Activated T-helper 2 cell treated with anti-CD3 and anti-CD28 coated beads, Interferon-gamma antibody, Interleukin-2, Interleukin-4, amounts not matched to agents 10 μg/mL and 5 μg/mL and 100 μg/mL, durations not matched to agents 14 hours and 24 hours and 36 hours (primary cell): ENCODE results near the gene TSEN2. TPM values are rescaled to one million over a fixed set of nuclear protein-coding genes. Genes with fewer than 3 reads are reported as not detected.

Experiments
- DNase-seq: peaks from one replicate; pipeline ENCODE4 v3.0.0; 2021; ENCODE audit warnings: low spot score
- H3K27ac Mint-ChIP-seq: one replicate; pipeline ENCODE4 v1.8.0; 2021; ENCODE audit warnings: mixed read lengths
- H3K27me3 Mint-ChIP-seq: one replicate; pipeline ENCODE4 v1.8.0; 2021; ENCODE audit warnings: low read depth, mixed read lengths
- H3K36me3 Mint-ChIP-seq: one replicate; pipeline ENCODE4 v1.8.0; 2021; ENCODE audit warnings: low read depth, mixed read lengths
- H3K4me1 Mint-ChIP-seq: one replicate; pipeline ENCODE4 v1.8.0; 2021; ENCODE audit warnings: low read depth, mixed read lengths
- H3K4me3 Mint-ChIP-seq: one replicate; pipeline ENCODE4 v1.8.0; 2021; ENCODE audit warnings: low read depth, mild to moderate bottlenecking, moderate library complexity, mixed read lengths
- H3K9me3 Mint-ChIP-seq: one replicate; pipeline ENCODE4 v1.8.0; 2021; ENCODE audit warnings: mixed read lengths
- intact Hi-C: fragments of 100-400 bp; cut with micrococcal nuclease; formaldehyde crosslinking; loops from one replicate; pipeline ENCODE4 v1.15.1; 2023
- total RNA-seq: library from RNA; stranded (reverse); gene quantifications from 2 replicates; pipeline ENCODE4 v1.2.3, GENCODE V29; 2022

Gene TSEN2
- total RNA-seq, 1 donor from 2014 or later, result 23.6 TPM

DNA sequence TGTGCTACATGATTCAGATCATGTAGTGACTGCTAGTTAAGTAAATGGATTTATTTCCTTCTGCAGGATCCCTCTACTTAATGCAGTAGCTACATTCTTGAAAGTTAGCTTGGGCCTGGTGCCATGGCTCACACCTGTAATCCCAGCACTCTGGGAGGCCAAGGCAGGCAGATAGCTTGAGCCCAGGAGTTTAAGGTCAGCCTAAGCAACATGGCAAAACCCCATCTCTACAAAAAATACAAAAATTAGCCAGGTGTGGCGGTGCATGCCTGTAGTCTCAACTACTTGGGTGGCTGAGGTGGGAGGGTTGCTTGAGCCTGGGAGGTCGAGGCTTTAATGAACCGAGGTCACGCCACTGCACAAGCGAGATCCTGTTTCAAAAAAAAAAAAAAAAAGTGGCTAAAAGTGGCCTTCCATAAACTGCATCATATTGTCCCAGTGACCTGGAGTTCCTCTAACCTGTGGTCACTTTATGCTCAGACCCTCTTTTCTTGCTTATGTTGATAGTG is 22.0 kb downstream of the TSEN2 start:
- no peak for DNase-seq
- intact Hi-C loops, result no loop called here
- H3K9me3 Mint-ChIP-seq, result no peaks in the 10 kb centered on the region
- no peaks in the 10 kb centered on the region for H3K27me3 Mint-ChIP-seq
- peaks cover 36% of the 10 kb centered on the region for H3K36me3 Mint-ChIP-seq
- no peak overlapping the region for H3K4me3 Mint-ChIP-seq
- no peak overlapping the region for H3K27ac Mint-ChIP-seq
- H3K4me1 Mint-ChIP-seq, result no peaks in the 10 kb centered on the region

DNA sequence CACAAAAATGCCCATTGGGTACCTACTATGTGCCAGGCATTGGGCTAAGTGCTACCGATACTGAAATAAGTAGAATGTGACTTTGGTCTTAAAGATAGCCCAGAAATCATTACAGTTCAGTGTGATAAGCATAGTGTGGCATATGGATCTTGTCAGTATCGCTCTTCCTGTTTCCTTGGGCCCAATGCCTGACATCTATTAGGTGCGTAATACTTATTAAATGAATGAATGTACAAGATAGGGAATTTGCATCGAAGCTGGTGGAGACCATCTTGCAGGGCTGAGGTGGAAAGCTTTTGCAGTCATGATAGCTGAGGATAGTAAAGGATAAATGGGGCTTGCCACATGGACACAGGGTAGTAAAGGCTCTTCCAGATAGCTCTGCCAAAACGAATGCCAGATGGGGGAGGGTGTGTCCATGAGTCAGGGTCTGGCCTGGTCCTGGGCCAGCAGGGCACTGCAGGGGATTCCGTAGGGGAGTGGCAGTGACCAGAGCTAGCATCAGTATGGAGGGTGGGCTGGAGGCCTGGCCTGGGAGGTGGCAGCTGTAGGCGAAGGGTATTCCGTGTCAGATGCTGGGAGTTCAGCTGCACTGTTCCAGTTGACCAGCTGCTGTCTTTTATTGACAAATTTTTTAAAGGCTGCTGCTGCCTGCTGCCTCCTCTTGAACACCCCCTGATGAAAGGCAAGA is 23.5 kb downstream of the TSEN2 start:
- Mint-ChIP-seq H3K4me1 (no peaks in the 10 kb centered on the region), H3K27ac (no peak overlapping the region), H3K4me3 (no peak overlapping the region), H3K9me3 (no peaks in the 10 kb centered on the region), H3K36me3 (peaks cover 28% of the 10 kb centered on the region), H3K27me3 (no peaks in the 10 kb centered on the region)
- intact Hi-C loops, result no loop called here
- DNase-seq, result no peak

DNA sequence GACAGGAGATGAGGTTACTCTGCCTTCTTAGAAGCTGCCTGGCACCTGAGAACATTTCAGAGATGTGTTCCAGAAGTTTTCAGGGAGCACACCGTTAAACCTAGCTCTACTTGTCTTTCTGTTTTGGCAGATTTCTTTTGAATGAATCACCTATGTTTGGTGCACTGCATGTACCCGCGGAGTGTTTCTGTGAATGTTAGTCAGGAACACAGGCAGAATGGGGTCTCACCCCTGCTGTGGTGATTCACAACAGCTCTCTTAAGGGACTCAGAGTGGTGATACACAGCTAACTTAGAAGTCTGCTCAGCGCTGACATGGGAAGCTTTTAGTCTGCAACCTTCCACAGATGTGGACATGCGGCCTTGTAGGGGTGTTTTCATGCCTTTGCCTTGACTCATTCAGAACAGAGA is 24.0 kb downstream of the TSEN2 start:
- no peak for DNase-seq
- Mint-ChIP-seq H3K9me3 (no peaks in the 10 kb centered on the region), H3K27me3 (no peaks in the 10 kb centered on the region), H3K36me3 (peaks cover 24% of the 10 kb centered on the region), H3K4me3 (no peak overlapping the region), H3K27ac (no peak overlapping the region), H3K4me1 (no peaks in the 10 kb centered on the region)
- intact Hi-C loops, result no loop called here

DNA sequence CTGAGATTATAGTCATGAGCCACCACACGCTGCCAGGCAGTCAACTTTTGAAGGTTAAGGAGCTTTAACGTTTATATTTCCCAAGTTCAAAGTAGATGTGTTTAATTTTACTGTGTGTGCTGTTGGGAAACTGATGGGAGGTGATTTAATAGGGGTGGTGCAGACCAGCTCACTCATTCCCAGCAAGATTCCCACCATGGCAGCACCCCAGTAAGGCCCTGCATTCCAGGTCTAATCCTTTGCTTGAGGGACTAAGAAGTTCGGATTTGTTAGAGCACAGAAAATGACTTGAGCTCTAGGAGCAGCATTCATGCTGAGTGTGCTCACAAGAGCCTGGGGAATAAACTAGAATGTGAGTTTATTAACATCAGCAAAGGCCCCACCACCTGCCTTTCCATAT is 25.2 kb downstream of the TSEN2 start:
- H3K4me3 Mint-ChIP-seq, result no peak overlapping the region
- H3K27ac Mint-ChIP-seq, result no peak overlapping the region
- no peaks in the 10 kb centered on the region for H3K27me3 Mint-ChIP-seq
- no peaks in the 10 kb centered on the region for H3K4me1 Mint-ChIP-seq
- no peak for DNase-seq
- intact Hi-C loops, result no loop called here
- H3K36me3 Mint-ChIP-seq, result peaks cover 12% of the 10 kb centered on the region
- H3K9me3 Mint-ChIP-seq, result no peaks in the 10 kb centered on the region

DNA sequence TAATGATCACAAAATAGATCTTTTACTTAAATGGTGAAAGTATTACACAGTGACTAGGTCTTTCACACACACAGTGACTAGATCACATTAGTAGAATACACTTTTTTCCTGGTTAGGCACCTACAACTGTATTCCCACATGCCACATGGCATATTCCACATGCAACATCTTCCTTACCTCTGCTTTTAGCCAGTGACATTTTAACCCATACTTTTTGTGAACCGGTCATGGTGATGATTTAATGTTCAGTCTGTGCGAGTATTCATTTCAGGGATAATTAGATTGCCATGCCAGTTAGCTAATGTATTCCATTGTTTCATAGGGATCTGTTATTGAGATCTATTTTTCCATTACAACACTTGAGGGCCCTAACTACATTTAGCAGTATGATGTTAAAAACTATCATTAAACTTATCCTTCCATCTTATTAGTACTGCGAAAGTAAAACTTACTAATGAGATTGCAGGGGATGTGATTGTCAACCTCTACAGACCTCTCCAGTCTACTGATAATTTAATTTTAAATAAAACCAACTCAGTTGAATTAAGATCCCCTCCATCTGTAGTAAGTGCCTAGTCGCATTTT is 28.3 kb downstream of the TSEN2 start:
- no peaks in the 10 kb centered on the region for H3K4me1 Mint-ChIP-seq
- no peak for DNase-seq
- H3K27ac Mint-ChIP-seq, result no peak overlapping the region
- no peaks in the 10 kb centered on the region for H3K9me3 Mint-ChIP-seq
- no peaks in the 10 kb centered on the region for H3K27me3 Mint-ChIP-seq
- intact Hi-C loops, result no loop called here
- H3K4me3 Mint-ChIP-seq, result no peak overlapping the region
- peaks cover 3% of the 10 kb centered on the region for H3K36me3 Mint-ChIP-seq

DNA sequence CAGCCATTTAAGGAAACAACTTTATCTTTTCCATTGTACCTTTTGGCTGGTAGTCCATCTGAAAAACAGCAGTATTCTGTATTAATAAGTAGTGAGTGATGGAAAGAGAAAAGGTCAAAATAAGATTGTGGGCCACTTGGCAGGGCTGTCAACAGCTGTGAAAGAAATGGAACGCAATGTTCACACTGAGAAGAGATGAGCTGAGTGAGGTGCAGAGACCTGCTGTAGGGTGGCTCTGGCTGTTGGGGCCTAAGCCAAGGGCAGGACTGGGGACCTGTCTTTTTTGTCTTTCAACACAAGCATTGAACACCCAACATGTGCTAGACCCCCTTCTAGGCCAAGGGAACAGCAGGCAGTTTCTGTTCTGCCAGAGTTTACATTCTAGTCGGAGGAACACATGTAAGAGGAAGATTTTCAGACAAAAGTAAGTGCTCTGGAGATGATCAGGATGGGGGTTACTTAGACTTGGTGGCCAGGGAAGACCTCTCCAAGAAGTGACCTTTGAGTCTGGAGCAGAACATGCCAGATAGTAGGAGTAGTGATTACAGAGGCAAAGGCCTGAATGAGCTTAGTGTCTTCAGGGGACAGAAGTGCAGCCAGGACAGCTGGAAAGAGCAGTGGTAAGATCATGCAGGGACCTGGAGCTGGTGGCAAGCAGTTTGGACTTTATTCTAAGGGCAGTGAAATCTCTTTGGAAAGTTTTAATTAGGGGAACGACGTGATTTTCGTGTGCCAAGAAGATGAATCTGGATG is 29.6 kb downstream of the TSEN2 start:
- DNase-seq, result no peak
- Mint-ChIP-seq H3K4me3 (no peak overlapping the region), H3K9me3 (no peaks in the 10 kb centered on the region), H3K27me3 (no peaks in the 10 kb centered on the region), H3K27ac (no peak overlapping the region), H3K4me1 (no peaks in the 10 kb centered on the region), H3K36me3 (peaks cover 4% of the 10 kb centered on the region)
- intact Hi-C loops, result no loop called here

DNA sequence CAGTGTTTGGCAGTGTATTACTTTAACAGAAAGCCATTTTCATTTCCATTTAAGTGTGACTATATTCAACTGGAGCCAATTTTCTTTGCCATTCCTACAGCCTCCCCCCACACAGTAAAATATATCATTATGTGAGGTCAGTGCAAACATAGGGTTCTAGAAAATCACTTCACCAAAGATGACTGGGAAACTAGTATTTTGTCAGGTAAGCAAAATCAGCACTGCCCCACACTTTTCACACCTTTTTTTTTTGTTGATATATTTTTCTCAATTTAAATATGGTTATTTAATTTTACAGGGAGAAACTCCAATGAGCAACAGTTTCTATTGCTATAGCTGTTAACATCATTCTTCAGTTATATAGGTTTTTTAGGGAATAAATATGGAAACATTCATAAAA is 31.4 kb downstream of the TSEN2 start:
- Mint-ChIP-seq H3K9me3 (no peaks in the 10 kb centered on the region), H3K4me1 (no peaks in the 10 kb centered on the region), H3K27me3 (no peaks in the 10 kb centered on the region), H3K36me3 (peaks cover 9% of the 10 kb centered on the region), H3K27ac (no peak overlapping the region), H3K4me3 (no peak overlapping the region)
- DNase-seq, result no peak
- intact Hi-C loops, result no loop called here

DNA sequence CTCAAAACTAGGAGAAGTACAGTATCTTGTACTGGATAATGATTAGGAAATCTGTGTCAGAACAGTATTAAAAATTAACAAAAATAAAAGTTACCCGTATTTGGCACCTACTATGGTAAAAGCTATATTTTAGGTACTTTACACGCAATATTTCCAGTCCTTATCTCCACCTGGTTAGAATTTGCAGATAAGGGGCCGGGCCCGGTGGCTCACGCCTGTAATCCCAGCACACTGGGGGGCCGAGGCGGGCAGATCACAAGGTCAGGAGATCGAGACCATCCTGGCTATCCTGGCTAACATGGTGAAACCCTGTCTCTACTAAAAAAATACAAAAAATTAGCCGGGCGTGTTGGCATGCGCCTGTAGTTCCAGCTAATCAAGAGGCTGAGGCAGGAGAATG is 32.6 kb downstream of the TSEN2 start:
- no peaks in the 10 kb centered on the region for H3K9me3 Mint-ChIP-seq
- no peak for DNase-seq
- H3K4me3 Mint-ChIP-seq, result no peak overlapping the region
- H3K36me3 Mint-ChIP-seq, result peaks cover 16% of the 10 kb centered on the region
- no peak overlapping the region for H3K27ac Mint-ChIP-seq
- H3K27me3 Mint-ChIP-seq, result no peaks in the 10 kb centered on the region
- intact Hi-C loops, result no loop called here
- H3K4me1 Mint-ChIP-seq, result no peaks in the 10 kb centered on the region

DNA sequence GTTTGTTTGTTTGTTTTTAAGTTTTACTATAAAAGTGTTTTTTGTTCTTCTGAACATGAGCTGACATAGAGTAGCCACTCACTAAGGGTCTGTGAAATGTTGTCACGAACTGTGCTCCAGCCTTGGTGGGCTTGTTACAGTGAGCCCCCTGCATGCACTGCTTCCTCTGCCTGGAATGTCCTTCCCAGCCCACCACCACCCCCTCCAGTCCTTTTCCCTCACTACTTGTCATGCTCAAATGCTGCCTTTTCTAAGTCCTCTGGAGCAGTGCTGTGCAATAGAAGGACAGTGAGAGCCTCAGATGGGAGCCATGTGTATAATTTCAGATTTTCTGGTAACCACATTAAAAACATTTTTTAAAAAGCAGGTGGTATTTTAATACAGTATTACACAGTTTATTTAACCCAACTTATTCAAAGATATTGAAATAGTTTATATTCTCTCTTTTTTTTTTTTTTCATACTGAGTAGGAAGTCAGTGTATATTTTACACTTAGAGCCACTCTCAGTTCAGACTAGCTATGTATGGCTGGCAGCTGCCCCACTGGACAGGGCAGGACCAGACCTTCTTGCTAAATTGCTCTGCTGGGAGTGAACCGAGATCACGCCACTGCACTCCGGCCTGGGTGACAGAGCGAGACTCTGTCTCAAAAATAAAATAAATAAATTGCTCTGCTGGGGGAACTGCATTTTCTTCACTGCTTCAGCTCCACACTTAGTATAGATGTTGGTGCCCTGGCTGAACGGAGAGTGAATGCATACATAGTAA is 34.2 kb downstream of the TSEN2 start:
- Mint-ChIP-seq H3K27me3 (no peaks in the 10 kb centered on the region), H3K27ac (no peak overlapping the region), H3K9me3 (no peaks in the 10 kb centered on the region), H3K36me3 (peaks cover 16% of the 10 kb centered on the region), H3K4me3 (no peak overlapping the region), H3K4me1 (no peaks in the 10 kb centered on the region)
- no peak for DNase-seq
- intact Hi-C loops, result no loop called here

DNA sequence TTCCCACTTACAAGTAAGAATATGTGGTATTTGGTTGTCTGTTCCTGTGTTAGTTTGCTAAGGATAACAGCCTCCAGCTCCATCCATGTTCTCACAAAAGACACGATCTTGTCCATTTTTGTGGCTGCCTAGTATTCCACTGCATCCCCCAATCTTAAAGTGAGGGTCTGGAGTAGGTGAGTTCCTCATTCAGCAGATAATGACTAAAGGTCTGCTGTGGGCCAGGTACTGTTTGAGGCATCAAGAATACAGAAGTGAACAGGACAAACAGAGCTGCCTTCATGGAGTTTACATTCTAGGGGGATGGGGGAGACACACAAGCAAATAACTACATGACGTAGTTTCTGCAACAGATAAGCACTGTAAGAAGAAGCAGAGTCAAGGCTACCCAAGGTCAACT is 36.7 kb downstream of the TSEN2 start:
- intact Hi-C loops, result no loop called here
- Mint-ChIP-seq H3K9me3 (no peaks in the 10 kb centered on the region), H3K27me3 (no peaks in the 10 kb centered on the region), H3K36me3 (peaks cover 22% of the 10 kb centered on the region), H3K4me1 (no peaks in the 10 kb centered on the region), H3K4me3 (no peak overlapping the region), H3K27ac (no peak overlapping the region)
- DNase-seq, result no peak

DNA sequence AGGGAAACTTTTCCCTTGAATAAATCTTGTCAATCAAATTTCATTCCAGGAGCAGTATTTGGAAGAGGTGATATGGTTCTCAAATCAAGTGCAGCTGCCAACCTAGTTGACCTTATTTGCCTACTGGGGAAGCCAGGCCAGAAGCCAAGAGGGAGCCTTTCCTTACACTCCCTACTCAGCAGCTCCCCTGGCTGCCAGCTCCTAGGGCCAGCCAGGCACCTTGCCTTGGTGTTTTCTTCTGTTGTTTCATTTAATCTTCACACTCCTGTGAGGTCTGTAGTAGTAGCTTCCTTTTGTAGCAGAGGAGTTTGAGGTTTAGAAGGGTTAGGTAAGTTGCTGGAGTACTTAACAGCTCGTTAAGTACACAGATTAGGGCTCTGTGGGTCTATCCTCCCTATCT is 38.4 kb downstream of the TSEN2 start:
- no peaks in the 10 kb centered on the region for H3K27me3 Mint-ChIP-seq
- DNase-seq, result no peak
- H3K4me3 Mint-ChIP-seq, result no peak overlapping the region
- peaks cover 23% of the 10 kb centered on the region for H3K36me3 Mint-ChIP-seq
- H3K27ac Mint-ChIP-seq, result no peak overlapping the region
- no peaks in the 10 kb centered on the region for H3K9me3 Mint-ChIP-seq
- H3K4me1 Mint-ChIP-seq, result no peaks in the 10 kb centered on the region
- intact Hi-C loops, result no loop called here

DNA sequence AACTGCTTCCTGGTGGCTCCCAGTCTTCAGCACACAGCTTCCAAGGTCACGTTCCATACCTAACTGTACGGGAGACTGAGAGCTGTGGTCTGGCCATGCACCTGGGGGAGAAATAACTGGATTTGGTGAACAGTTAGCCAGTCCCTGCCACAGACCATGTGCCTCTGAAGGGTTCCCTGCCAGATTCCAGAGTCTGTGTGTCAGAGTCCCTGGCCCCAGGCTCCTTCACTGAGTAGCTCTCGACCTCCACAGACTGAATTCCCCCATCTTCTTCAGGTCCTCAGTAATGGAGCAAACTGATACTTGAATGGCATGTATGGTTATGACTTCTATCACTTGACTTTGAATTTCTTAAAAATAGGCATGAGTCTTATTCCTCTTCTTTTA is 43.5 kb downstream of the TSEN2 start:
- intact Hi-C loops, result no loop called here
- Mint-ChIP-seq H3K4me3 (no peak overlapping the region), H3K4me1 (peaks cover 5% of the 10 kb centered on the region), H3K27ac (no peak overlapping the region), H3K9me3 (no peaks in the 10 kb centered on the region), H3K36me3 (peaks cover 30% of the 10 kb centered on the region), H3K27me3 (no peaks in the 10 kb centered on the region)
- DNase-seq, result no peak
